Panc1 (cell line): Measurements from ENCODE around the gene FKBP14. TPM values are rescaled to one million over a fixed set of nuclear protein-coding genes. Genes with fewer than 3 reads are reported as not detected.

Experiments used
- ATAC-seq: fragments of 200-7000 bp; cut with Tn5 transposase; 2 replicates; pipeline ENCODE4 v1.9.1; 2020; ENCODE audit warnings: mild to moderate bottlenecking, moderate library complexity
- BruUV-seq: library from RNA; stranded (reverse); fragments of 400-500 nt; replicated peaks from 2 replicates; lab custom pipeline; 2021; lab: Mats Ljungman, UMichigan
- CTCF ChIA-PET: fragments of 300-600 bp; sonication (Branson Sonifier 250); formaldehyde crosslinking; loops from one replicate; lab custom pipeline; 2022; ENCODE audit warnings: antibody characterized with exemption; lab: Charles Lee
- POLR2A ChIA-PET: fragments of 300-600 bp; sonication (Branson Sonifier 250); formaldehyde crosslinking; loops from one replicate; lab custom pipeline; 2022; ENCODE audit warnings: antibody characterized with exemption; lab: Charles Lee
- DNase-seq: peaks from one replicate; pipeline ENCODE4 v3.0.0-alpha.2; 2010; ENCODE audit warnings: low read depth, low spot score
- H3K27ac ChIP-seq: 2 replicates; pipeline ENCODE4 v1.5.1; 2011; ENCODE audit warnings: mild to moderate bottlenecking, low read length, inconsistent platforms
- H3K27me3 ChIP-seq: fragments of 200-500 bp; sonication (Bioruptor generic); 2 replicates; pipeline ENCODE4 v1.6.0; 2014; ENCODE audit warnings: low read length, inconsistent platforms; ENCODE audit not compliant: control insufficient read depth, insufficient read depth
- H3K36me3 ChIP-seq: fragments of 200-500 bp; sonication (Bioruptor generic); 2 replicates; pipeline ENCODE4 v1.5.1; 2014; ENCODE audit warnings: inconsistent platforms, mild to moderate bottlenecking, low read length, moderate library complexity; ENCODE audit not compliant: control insufficient read depth, insufficient read depth
- H3K4me1 ChIP-seq: 2 replicates; pipeline ENCODE4 v1.5.1; 2011; ENCODE audit warnings: inconsistent platforms, mild to moderate bottlenecking, low read length, moderate library complexity; ENCODE audit not compliant: control insufficient read depth, insufficient read depth
- H3K4me3 ChIP-seq, 2 experiments: 2 replicates each; pipeline ENCODE4 v1.5.1; 2011 to 2012; ENCODE audit warnings: low read depth in 2 of 2, low read length in 2 of 2, mild to moderate bottlenecking in 2 of 2, inconsistent platforms in 1 of 2, moderate library complexity in 1 of 2
- H3K9me3 ChIP-seq: fragments of 200-500 bp; sonication (Bioruptor generic); 2 replicates; pipeline ENCODE4 v1.5.1; 2014; ENCODE audit warnings: low read depth, mild to moderate bottlenecking, inconsistent platforms, low read length, moderate library complexity; ENCODE audit not compliant: control insufficient read depth, insufficient read depth
- POLR2AphosphoS5 ChIP-seq: IDR thresholded peaks from 2 replicates; pipeline ENCODE4 v1.6.1; 2012; ENCODE audit warnings: mild to moderate bottlenecking, low read depth, low read length, moderate library complexity
- SIN3A ChIP-seq: IDR thresholded peaks from 2 replicates; pipeline ENCODE4 v1.6.1; 2012; ENCODE audit warnings: low read depth, mild to moderate bottlenecking, low read length, moderate library complexity, borderline replicate concordance; ENCODE audit not compliant: insufficient read depth
- TCF7L2 ChIP-seq: IDR thresholded peaks from 2 replicates; pipeline ENCODE4 v1.6.1; 2011; ENCODE audit warnings: mild to moderate bottlenecking, low read depth, low read length, inconsistent platforms
- in situ Hi-C: cut with HindIII; loops from 2 replicates; pipeline ENCODE4 v1.10.0; 2016; ENCODE audit warnings: low sequenced_read_pairs, low pct_unique_long_range_greater_than_20kb
- intact Hi-C: fragments of 100-400 bp; cut with micrococcal nuclease; formaldehyde crosslinking; loops from one replicate; pipeline ENCODE4 v1.10.0; 2022; ENCODE audit not compliant: unreplicated experiment
- total RNA-seq: library from RNA; stranded (reverse); gene quantifications from one replicate; pipeline ENCODE4 v1.2.1, GENCODE V29; 2021; ENCODE audit not compliant: unreplicated experiment
- TF ChIP-seq, protein P1 (sequence below), 2 experiments: IDR thresholded peaks; 2 replicates each; pipeline ENCODE4 v1.6.1; 2011 to 2012; ENCODE audit warnings: low read depth in 2 of 2, control low read depth in 1 of 2, low read length in 1 of 2, mild to moderate bottlenecking in 1 of 2, moderate library complexity in 1 of 2; ENCODE audit not compliant: insufficient read depth in 1 of 2
- TF ChIP-seq, protein P2 (sequence below): fragments of 450-650 bp; IDR thresholded peaks from 2 replicates; pipeline ENCODE4 v1.5.1; 2017; ENCODE audit warnings: mild to moderate bottlenecking

The FKBP14 gene
- total RNA-seq, 1 experiment from 2014 or later, result 36.0 TPM

DNA sequence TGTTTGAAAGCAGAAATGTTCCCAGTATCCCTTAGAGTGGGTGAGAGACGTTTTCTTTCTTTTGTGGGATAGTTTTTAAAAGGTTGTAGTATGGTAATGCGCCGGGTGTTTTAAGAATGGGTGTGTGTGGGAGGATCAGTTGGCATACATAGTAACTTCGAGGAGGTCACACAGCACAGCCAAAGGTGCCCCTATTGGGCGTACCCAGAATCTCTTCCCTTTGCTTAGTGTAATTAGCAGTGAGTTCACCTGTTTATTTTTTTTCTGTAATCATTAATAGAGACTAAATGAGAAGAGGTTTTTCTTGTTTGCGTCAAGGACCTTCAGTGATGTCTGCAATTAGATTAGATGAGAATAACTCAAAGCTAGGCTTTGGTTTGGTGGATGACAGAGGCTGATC is 3.2 kb upstream of the FKBP14 start:
- no peak for ATAC-seq
- TF ChIP-seq, protein P1, sequence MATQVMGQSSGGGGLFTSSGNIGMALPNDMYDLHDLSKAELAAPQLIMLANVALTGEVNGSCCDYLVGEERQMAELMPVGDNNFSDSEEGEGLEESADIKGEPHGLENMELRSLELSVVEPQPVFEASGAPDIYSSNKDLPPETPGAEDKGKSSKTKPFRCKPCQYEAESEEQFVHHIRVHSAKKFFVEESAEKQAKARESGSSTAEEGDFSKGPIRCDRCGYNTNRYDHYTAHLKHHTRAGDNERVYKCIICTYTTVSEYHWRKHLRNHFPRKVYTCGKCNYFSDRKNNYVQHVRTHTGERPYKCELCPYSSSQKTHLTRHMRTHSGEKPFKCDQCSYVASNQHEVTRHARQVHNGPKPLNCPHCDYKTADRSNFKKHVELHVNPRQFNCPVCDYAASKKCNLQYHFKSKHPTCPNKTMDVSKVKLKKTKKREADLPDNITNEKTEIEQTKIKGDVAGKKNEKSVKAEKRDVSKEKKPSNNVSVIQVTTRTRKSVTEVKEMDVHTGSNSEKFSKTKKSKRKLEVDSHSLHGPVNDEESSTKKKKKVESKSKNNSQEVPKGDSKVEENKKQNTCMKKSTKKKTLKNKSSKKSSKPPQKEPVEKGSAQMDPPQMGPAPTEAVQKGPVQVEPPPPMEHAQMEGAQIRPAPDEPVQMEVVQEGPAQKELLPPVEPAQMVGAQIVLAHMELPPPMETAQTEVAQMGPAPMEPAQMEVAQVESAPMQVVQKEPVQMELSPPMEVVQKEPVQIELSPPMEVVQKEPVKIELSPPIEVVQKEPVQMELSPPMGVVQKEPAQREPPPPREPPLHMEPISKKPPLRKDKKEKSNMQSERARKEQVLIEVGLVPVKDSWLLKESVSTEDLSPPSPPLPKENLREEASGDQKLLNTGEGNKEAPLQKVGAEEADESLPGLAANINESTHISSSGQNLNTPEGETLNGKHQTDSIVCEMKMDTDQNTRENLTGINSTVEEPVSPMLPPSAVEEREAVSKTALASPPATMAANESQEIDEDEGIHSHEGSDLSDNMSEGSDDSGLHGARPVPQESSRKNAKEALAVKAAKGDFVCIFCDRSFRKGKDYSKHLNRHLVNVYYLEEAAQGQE (IDR thresholded peaks at IDR 0.05; ENCODE audit: insufficient read depth in 1 of 2, low read depth in 2 of 2, low read length in 1 of 2), result no peak
- TF ChIP-seq TCF7L2, result no peak
- TF ChIP-seq, protein P2, sequence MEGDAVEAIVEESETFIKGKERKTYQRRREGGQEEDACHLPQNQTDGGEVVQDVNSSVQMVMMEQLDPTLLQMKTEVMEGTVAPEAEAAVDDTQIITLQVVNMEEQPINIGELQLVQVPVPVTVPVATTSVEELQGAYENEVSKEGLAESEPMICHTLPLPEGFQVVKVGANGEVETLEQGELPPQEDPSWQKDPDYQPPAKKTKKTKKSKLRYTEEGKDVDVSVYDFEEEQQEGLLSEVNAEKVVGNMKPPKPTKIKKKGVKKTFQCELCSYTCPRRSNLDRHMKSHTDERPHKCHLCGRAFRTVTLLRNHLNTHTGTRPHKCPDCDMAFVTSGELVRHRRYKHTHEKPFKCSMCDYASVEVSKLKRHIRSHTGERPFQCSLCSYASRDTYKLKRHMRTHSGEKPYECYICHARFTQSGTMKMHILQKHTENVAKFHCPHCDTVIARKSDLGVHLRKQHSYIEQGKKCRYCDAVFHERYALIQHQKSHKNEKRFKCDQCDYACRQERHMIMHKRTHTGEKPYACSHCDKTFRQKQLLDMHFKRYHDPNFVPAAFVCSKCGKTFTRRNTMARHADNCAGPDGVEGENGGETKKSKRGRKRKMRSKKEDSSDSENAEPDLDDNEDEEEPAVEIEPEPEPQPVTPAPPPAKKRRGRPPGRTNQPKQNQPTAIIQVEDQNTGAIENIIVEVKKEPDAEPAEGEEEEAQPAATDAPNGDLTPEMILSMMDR, result peak; percentile 21; the same call in 1 of the 2 replicates
- in situ Hi-C loops (no loop called here), intact Hi-C loops (no loop called here)
- H3K9me3 ChIP-seq, result no peaks in the 10 kb centered on the region
- no peaks in the 10 kb centered on the region for H3K27me3 ChIP-seq
- no peak for DNase-seq
- POLR2A ChIA-PET, result no interaction called here
- BruUV-seq, result TSS peak; percentile 69
- peaks cover 42% of the 10 kb centered on the region for H3K4me1 ChIP-seq
- peak overlapping the region; percentile 84 for H3K27ac ChIP-seq
- CTCF ChIA-PET, result interaction anchor here (0.7 to 0.9 kb wide), 2 partner anchors 32 kb away, joined by 3 read pairs; no protein-coding TSS in a partner anchor
- H3K36me3 ChIP-seq, result no peaks in the 10 kb centered on the region
- H3K4me3 ChIP-seq, result peak overlapping the region; percentile 61 to 81

DNA sequence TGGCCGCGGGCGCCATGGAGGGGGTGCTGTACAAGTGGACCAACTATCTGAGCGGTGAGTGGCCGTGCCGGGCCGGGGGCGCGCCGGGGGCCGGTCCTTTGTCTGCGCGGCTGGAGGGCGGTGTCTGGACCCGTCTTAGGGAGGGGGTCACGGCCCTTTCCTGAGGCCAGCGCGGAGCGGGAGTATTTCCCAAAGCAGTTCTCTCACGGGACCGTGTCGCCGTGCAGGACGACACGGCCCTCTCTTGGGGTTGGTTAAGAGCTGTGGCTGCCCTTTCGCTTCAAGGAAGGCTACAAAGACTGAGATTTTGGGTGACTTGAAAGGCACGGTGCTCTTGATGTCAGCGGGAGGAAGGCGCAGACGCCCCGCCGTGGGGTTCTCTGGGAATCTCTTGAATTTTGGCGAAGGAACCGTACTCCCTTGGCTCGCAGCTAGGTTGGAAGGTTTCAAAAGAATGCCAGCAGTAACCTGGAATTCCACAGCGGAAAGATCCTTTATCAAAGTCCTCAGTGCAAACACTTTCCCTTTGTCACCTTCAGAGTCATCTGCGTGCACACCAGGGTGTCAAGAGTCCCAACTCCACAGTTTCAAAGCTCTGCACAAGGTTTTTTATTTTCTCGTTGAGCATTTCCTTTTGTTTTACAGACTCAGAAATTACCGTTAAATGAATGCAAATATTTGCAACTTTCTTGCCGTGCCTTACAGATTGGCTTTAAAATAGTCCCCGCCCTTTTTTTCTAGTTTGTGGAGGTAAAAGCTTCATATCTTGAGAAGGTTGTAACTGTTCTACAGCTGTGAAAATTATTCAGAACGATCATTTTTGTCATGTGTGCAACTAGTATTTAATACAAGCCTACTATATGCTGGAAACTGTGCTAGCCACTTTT is 2.5 kb upstream of the FKBP14 start:
- peak; percentile 60 for ATAC-seq
- POLR2A ChIA-PET, result no interaction called here
- BruUV-seq, result no TSS peak
- in situ Hi-C loops, result no loop called here
- H3K4me3 ChIP-seq, result peak overlapping the region; percentile 61 to 81
- peak overlapping the region; percentile 84 for H3K27ac ChIP-seq
- intact Hi-C loops, result no loop called here
- no peaks in the 10 kb centered on the region for H3K27me3 ChIP-seq
- H3K9me3 ChIP-seq, result no peaks in the 10 kb centered on the region
- no peaks in the 10 kb centered on the region for H3K36me3 ChIP-seq
- no peak for DNase-seq
- CTCF ChIA-PET, result interaction anchor here (0.9 kb wide), 1 partner anchor 33 kb away, joined by 3 read pairs; no protein-coding TSS in a partner anchor
- peaks cover 42% of the 10 kb centered on the region for H3K4me1 ChIP-seq
- TF ChIP-seq TCF7L2, result no peak; the same call in 1 of the 2 replicates

DNA sequence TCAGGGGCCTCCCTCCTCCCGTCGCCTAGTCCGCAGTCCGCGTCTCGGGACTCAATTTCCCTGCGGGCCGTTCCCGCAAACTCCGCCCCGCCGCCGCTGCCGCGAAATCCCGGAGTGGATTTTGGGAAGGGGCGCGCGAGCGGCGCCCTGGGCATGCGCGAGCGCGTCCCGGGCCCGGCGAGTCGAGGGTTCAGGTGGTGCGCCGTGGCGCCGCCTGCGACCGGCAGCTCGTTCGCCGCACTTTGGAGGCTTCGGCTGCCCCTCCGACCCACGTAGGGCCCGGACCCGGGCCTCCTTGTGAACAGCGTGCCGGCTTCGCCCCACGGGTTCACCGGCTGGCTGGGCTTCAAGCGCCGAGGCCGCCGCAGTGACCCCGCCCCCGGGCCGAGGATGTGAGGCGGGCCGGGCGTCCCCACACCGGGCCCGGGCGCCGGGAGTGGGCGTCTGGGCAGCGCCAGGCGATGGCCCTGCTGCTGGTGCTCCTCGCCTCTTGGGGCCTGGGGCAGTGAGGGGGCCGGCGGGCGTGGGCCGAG is 1.8 kb upstream of the FKBP14 start, which contains the start of gene PLEKHA8:
Gene PLEKHA8, plus strand, starts transcription at position 197 of the 533 bp plus-strand sequence. CDS start 351 bp downstream, outside the sequence.
- intact Hi-C loops (no loop called here), in situ Hi-C loops (no loop called here)
- ATAC-seq (peak; percentile 73), DNase-seq (no peak)
- POLR2A ChIA-PET, result no interaction called here
- H3K36me3 ChIP-seq, result no peaks in the 10 kb centered on the region
- CTCF ChIA-PET, result no interaction called here
- no peaks in the 10 kb centered on the region for H3K9me3 ChIP-seq
- BruUV-seq, result no TSS peak
- H3K4me3 ChIP-seq, result peak within 1 kb of the TSS; percentile 61 to 81
- H3K27ac ChIP-seq, result peak within 1 kb of the TSS; percentile 84
- TF ChIP-seq SIN3A (no peak; the same call in 1 of the 2 replicates), POLR2AphosphoS5 (peak; percentile 50; the same call in 1 of the 2 replicates), TCF7L2 (peak; percentile 97)
- peaks cover 42% of the 10 kb centered on the region for H3K4me1 ChIP-seq
- H3K27me3 ChIP-seq, result no peaks in the 10 kb centered on the region
